C4-2B (cell line): ENCODE measurements around the gene NSL1.
A peak's percentile ranks its signal among the peaks of the same experiment; 100 is the strongest.

Source experiments
- H3K27ac ChIP-seq: fragments of 450-650 bp; 2 replicates; pipeline ENCODE4 v1.5.1; 2017
- CTCF ChIP-seq: fragments of 450-650 bp; conservative IDR thresholded peaks from 2 replicates; pipeline ENCODE4 v1.5.1; 2017; ENCODE audit warnings: mild to moderate bottlenecking
- ZFX ChIP-seq: fragments of 450-650 bp; IDR thresholded peaks from 2 replicates; pipeline ENCODE4 v1.6.1; 2017

NSL1 gene

GRCh38 chr1:212700223-212700891 is 91.2 kb downstream of the NSL1 start:
- TF ChIP-seq CTCF (no peak), ZFX (no peak)

GRCh38 chr1:212699625-212700222 is 91.9 kb downstream of the NSL1 start, which contains the start of gene BATF3:
Gene BATF3, minus strand, starts transcription at chr1:212699840. Its CDS starts 78 bp downstream, at chr1:212699762.
- H3K27ac ChIP-seq: peak within 1 kb of the TSS; percentile 7; the same call in 1 of the 2 replicates
- TF ChIP-seq ZFX (no peak), CTCF (no peak)

More at GRCh38 chr1:212700223-212700891, 91.2 kb downstream of the NSL1 start:
- no peak overlapping the region for H3K27ac ChIP-seq

GRCh38 chr1:212699104-212699624 is 92.4 kb downstream of the NSL1 start:
- TF ChIP-seq CTCF (peak; percentile 81), ZFX (no peak)
- H3K27ac ChIP-seq: peak overlapping the region; percentile 7; the same call in 1 of the 2 replicates

DNA sequence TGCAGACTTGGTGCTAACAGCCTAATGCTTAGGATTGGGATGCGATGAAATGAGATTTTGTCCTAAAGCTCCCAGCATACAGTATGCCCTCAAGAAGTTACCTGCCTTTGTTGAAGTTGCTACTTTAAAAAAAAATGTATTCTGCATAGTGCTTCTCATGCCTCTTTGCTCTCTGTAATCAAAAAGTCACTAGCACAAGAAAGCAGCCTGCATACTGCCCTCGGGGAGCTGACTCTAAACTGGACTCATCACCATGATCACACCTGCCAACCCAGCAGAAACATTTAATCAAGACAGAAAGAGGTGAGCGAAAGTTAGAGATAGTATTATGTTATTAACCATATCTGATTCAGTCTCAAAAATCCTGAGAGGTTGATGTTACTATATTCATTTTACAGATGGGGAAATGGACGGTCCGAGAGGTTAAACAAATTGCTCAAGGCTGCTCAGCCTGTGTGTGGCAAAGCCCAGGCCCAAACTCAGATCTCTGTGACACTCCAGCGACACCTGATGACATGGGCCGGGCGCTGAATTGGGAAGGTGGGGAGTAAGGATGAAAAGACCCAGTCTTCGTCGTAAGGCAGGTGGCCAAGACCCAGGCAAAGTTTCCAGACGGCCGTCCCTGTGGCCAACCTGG is 93.0 kb downstream of the NSL1 start:
- no peak overlapping the region; the same call in 1 of the 2 replicates for H3K27ac ChIP-seq
- TF ChIP-seq CTCF: no peak
- TF ChIP-seq ZFX: no peak

GRCh38 chr1:212696721-212697331 is 94.8 kb downstream of the NSL1 start:
- H3K27ac ChIP-seq: no peak overlapping the region
- TF ChIP-seq CTCF (no peak), ZFX (no peak)

- no peak overlapping the region for H3K27ac ChIP-seq
- no peak for TF ChIP-seq ZFX
- TF ChIP-seq CTCF: no peak
Observed at GRCh38 chr1:212692774-212693644, 98.6 kb downstream of the NSL1 start.
